Omental fat pad (tissue), 4 donors: ENCODE results near the gene CCAR1. TPM values are rescaled to one million over a fixed set of nuclear protein-coding genes. Genes with fewer than 3 reads are reported as not detected.

Experiments
- ATAC-seq: fragments of 150-250 bp; one replicate; pipeline ENCODE4 v1.9.1; 2016; ENCODE audit warnings: mild to moderate bottlenecking, moderate library complexity; ENCODE audit not compliant: low FRiP score
- DNase-seq: peaks from one replicate; pipeline ENCODE4 v3.0.0-alpha.2; 2019; ENCODE audit warnings: low spot score
- total RNA-seq, 4 donors: library from RNA; depleted of rRNA; stranded (reverse); fragments of >200 nt; gene quantifications; one replicate each; pipeline ENCODE4 v1.1.0, GENCODE V29; 2016
- TF ChIP-seq, protein P1 (sequence below), 3 donors: fragments of 450-650 bp; IDR thresholded peaks; one replicate each; pipeline ENCODE4 v1.5.1; 2016 to 2017; ENCODE audit warnings: antibody characterized with exemption in 3 of 3, mild to moderate bottlenecking in 3 of 3, moderate library complexity in 2 of 3

Gene CCAR1
- total RNA-seq, 4 donors from 2014 or later = 46.1 to 64.8 (median 53.1) TPM

DNA sequence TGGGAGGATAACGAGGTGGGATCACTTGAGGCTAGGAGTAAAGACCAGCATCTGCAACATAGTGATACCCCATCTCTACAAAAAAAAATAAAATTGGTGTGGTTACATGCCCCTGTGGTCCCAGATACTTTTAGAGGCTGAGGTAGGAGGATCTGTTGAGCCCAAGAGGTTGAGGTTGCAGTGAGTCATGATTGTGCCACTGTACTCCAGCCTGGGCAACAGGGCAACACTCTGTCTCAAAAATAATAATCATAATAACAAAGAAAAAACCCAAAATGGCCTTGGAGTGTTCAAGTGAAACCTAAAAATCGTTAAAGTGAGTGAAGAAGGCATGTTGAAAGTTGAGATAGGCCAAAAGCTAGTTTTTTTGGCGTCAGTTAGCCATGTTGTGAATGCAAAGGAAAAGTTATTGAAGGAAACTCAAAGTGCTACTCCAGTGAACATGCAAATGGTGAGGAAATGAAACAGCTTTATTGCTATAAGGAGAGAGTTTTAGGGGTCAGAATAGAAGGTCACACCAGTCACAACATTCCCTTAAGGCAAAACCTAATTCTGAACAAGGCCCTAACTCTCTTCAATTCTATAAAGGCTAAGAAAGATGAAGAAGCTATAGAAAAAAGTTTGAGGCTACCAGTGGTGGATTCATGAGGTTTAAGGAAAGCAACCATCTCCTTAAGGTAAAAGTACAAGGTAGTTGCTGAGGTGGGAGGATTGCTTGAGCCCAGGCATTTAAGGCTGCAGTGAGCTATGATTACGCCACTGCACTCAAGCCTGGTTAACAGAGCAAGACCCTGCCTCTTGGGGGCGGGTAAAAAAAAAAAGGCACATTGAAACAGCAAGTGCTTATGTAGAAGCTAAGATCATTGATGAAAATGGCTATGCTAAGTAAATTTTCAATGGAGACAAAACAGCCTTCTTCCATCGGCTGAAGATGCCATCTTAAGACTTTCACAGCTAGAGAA, 60.9 kb downstream of the CCAR1 start:
- DNase-seq (no peak), ATAC-seq (no peak)
- TF ChIP-seq, protein P1, sequence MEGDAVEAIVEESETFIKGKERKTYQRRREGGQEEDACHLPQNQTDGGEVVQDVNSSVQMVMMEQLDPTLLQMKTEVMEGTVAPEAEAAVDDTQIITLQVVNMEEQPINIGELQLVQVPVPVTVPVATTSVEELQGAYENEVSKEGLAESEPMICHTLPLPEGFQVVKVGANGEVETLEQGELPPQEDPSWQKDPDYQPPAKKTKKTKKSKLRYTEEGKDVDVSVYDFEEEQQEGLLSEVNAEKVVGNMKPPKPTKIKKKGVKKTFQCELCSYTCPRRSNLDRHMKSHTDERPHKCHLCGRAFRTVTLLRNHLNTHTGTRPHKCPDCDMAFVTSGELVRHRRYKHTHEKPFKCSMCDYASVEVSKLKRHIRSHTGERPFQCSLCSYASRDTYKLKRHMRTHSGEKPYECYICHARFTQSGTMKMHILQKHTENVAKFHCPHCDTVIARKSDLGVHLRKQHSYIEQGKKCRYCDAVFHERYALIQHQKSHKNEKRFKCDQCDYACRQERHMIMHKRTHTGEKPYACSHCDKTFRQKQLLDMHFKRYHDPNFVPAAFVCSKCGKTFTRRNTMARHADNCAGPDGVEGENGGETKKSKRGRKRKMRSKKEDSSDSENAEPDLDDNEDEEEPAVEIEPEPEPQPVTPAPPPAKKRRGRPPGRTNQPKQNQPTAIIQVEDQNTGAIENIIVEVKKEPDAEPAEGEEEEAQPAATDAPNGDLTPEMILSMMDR (IDR thresholded peaks at IDR 0.05) = no peak

DNA sequence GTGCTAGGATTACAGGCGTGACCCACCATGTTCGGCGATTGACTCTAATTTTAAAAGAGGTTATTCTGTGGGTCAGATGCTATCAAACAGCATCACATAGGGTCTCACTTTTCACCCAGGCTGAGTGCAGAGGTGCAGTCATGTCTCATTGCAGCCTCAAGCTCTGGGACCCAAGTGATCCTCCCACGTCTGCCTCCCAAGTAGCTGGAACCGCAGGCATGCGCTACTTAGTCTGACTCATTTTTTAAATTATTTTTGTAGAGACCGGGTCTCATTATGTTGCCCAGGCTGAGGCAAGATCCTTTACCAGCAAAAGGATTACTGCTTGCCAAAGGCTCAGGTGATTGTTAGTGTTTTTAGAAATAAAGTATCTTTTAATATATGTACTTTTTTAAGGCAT, 63.4 kb downstream of the CCAR1 start:
- ATAC-seq (no peak), DNase-seq (no peak)
- TF ChIP-seq, protein P1 (IDR thresholded peaks at IDR 0.05) = no peak

GRCh38 chr10:68787813-68788212, 66.8 kb downstream of the CCAR1 start:
- DNase-seq = no peak
- TF ChIP-seq, protein P1 (IDR thresholded peaks at IDR 0.05) = no peak
- ATAC-seq = no peak

DNA sequence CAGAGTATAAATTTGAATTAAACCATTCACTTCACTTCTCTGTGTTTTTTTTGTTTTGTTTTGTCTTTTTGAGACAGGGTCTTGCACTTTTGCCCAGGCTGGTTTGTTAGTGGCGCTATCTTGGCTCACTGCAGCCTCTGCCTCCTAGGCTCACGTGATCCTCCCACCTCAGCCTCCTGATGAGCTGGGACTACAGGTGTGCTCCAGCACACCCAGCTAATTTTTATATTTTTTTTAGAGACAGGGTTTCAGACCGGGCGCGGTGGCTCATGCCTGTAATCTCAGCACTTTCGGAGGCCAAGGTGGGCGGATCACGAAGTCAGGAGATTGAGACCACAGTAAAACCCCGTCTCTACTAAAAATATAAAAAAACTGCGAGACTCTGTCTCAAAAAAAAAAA, 69.4 kb downstream of the CCAR1 start:
- TF ChIP-seq, protein P1 (IDR thresholded peaks at IDR 0.05) = no peak
- ATAC-seq (no peak), DNase-seq (no peak)

DNA sequence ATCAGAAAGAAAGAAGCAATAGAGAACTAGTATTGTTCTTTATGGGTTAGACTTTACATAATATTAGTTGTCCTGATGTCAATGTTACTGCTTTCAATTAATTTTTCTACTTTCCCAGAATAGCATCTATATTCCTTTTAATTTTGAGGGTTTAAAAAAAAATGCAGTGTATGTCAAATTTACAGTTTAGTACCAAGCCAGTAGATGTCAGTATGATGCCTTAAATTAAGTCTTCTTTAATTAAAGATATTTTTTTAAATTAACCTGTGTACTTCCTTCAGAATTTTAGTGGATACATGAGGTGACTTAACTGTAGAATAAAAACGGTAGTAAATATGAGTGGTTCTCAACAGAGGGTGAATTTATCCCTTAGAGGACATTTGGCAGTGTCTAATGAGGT, 71.1 kb downstream of the CCAR1 start:
- ATAC-seq (no peak), DNase-seq (no peak)
- TF ChIP-seq, protein P1 (IDR thresholded peaks at IDR 0.05) = no peak

DNA sequence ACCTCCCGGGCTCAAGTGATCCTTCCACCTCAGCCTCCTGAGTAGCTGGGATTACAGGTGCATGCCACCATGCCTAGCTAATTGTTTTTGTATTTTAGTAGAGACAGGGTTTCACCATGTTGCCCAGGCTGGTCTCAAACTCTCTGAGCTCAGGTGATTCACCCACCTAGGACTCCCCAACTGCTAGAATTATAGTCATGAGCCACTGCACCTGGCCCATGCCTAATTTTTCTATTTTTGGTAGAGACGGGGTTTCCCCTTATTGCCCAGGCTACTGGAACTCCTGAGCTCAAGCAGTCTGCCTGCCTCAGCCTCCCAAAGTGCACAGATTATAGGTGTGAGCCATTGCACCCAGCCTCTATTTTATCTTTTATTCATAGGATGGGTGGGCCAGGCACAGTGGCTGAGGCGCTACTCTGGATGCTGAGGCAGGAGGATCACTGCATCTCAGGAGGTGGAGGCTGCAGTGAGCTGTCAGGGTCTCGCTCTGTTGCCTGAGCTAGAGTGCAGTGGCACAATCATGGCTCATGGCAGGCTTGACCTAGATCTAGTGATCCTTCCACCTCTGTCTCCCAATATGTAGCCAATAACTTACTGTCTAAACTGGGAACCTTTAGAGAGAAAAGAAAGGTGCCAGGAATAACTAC, 75.0 kb downstream of the CCAR1 start:
- ATAC-seq = no peak
- TF ChIP-seq, protein P1 (IDR thresholded peaks at IDR 0.05) = no peak
- no peak for DNase-seq
